Measurements from ENCODE around the gene WDR31.

WDR31 gene

GRCh38 chr9:113349066-113349444 is 9.0 kb upstream of the WDR31 start:
- no peaks in the 10 kb centered on the region for H3K36me3 ChIP-seq (ENCODE audit: control insufficient read depth, insufficient read depth, low read length)
- no peak overlapping the region for H3K4me3 ChIP-seq (replicated peaks; ENCODE audit: low read depth, low read length)
- no peak for DNase-seq (ENCODE audit: extremely low read depth, insufficient read length)
- TF ChIP-seq, protein P1, sequence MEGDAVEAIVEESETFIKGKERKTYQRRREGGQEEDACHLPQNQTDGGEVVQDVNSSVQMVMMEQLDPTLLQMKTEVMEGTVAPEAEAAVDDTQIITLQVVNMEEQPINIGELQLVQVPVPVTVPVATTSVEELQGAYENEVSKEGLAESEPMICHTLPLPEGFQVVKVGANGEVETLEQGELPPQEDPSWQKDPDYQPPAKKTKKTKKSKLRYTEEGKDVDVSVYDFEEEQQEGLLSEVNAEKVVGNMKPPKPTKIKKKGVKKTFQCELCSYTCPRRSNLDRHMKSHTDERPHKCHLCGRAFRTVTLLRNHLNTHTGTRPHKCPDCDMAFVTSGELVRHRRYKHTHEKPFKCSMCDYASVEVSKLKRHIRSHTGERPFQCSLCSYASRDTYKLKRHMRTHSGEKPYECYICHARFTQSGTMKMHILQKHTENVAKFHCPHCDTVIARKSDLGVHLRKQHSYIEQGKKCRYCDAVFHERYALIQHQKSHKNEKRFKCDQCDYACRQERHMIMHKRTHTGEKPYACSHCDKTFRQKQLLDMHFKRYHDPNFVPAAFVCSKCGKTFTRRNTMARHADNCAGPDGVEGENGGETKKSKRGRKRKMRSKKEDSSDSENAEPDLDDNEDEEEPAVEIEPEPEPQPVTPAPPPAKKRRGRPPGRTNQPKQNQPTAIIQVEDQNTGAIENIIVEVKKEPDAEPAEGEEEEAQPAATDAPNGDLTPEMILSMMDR (IDR thresholded peaks at IDR 0.05; ENCODE audit: insufficient read depth, low read length, poor library complexity, severe bottlenecking) = no peak
- no peaks in the 10 kb centered on the region; the same call in 1 of the 2 replicates for H3K27me3 ChIP-seq (replicated peaks; ENCODE audit: control insufficient read depth, insufficient read depth, low read length)

DNA sequence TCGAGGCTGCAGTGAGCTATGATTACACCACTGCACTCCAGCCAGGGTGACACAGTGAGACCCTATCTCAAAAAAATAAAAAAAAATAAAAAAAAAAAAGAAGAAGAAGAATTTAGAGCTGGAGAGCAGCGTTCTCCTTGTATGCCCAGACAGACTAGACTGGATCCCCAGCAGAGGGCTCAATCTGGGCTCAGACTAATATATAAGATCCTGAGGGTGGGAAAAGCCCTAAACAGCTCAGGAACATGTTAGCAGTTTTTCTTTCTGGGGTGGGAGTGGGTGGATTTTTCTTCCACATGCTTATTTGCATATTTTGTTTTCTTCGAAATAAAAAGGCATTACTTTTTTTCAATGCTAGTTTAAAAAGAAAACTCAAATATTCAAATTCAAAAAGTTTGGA is 8.4 kb upstream of the WDR31 start:
- H3K36me3 ChIP-seq (ENCODE audit: control insufficient read depth, insufficient read depth, low read length) = no peaks in the 10 kb centered on the region
- no peaks in the 10 kb centered on the region; the same call in 1 of the 2 replicates for H3K27me3 ChIP-seq (replicated peaks; ENCODE audit: control insufficient read depth, insufficient read depth, low read length)
- TF ChIP-seq, protein P1 (IDR thresholded peaks at IDR 0.05; ENCODE audit: insufficient read depth, low read length, poor library complexity, severe bottlenecking) = no peak
- H3K4me3 ChIP-seq (replicated peaks; ENCODE audit: low read depth, low read length) = no peak overlapping the region
- DNase-seq (ENCODE audit: extremely low read depth, insufficient read length) = no peak

- H3K36me3 ChIP-seq (ENCODE audit: control insufficient read depth, insufficient read depth, low read length) = no peaks in the 10 kb centered on the region
- H3K27me3 ChIP-seq (replicated peaks; ENCODE audit: control insufficient read depth, insufficient read depth, low read length) = no peaks in the 10 kb centered on the region; the same call in 1 of the 2 replicates
- no peak for DNase-seq (ENCODE audit: extremely low read depth, insufficient read length)
- H3K4me3 ChIP-seq (replicated peaks; ENCODE audit: low read depth, low read length) = no peak overlapping the region
- TF ChIP-seq, protein P1 (IDR thresholded peaks at IDR 0.05; ENCODE audit: insufficient read depth, low read length, poor library complexity, severe bottlenecking) = no peak
Observed at GRCh38 chr9:113345671-113346070, 5.6 kb upstream of the WDR31 start.

DNA sequence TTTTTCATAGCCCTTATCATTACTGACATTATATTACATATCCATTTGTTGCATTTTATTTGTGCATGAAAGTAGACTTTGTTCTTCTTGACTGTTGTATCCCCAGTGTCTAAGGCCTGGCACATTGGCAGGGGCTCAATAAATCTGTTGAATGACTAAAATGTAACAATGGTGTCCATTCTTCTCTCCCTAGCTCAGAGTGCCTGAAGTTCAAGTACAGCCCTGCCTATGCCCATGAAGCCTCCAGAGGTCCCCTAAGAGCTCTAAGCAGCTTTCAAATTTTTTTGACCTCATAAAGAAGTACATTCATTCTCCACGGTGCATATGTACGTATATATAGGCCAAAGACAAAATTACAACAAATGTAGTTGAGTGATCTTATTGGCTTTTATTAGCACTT is 5.1 kb upstream of the WDR31 start:
- TF ChIP-seq, protein P1 (IDR thresholded peaks at IDR 0.05; ENCODE audit: insufficient read depth, low read length, poor library complexity, severe bottlenecking) = no peak
- H3K4me3 ChIP-seq (replicated peaks; ENCODE audit: low read depth, low read length) = no peak overlapping the region
- H3K27me3 ChIP-seq (replicated peaks; ENCODE audit: control insufficient read depth, insufficient read depth, low read length) = no peaks in the 10 kb centered on the region; the same call in 1 of the 2 replicates
- DNase-seq (ENCODE audit: extremely low read depth, insufficient read length) = no peak
- no peaks in the 10 kb centered on the region for H3K36me3 ChIP-seq (ENCODE audit: control insufficient read depth, insufficient read depth, low read length)

DNA sequence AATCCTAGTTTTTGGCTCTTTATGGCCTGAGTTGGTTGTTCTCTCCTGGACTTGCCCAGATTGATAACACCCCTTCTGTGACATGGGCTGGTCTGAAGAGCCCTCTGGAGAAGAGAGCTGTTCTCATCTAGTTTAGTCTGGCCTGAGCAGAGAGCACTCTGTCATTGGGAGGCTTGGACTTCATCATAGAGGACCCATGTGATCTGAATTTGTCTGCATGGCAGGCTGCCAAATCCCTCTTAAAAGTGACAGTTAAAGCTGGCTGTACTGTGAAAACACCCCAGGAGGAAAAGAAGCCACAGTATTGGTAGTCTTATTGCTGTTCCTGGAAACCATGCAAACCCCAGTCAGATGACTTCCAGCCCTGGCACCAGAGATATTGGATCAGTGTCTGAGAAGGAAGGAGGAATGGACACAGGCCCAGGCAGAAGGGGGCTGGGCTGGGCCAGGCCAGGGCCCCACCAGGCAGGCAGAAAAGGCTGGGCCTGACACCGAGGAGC is 3.7 kb upstream of the WDR31 start:
- no peak for DNase-seq (ENCODE audit: extremely low read depth, insufficient read length)
- Histone ChIP-seq H3K36me3 (ENCODE audit: control insufficient read depth, insufficient read depth, low read length) (no peaks in the 10 kb centered on the region), H3K4me3 (replicated peaks; ENCODE audit: low read depth, low read length) (no peak overlapping the region), H3K27me3 (replicated peaks; ENCODE audit: control insufficient read depth, insufficient read depth, low read length) (no peaks in the 10 kb centered on the region)
- TF ChIP-seq, protein P1 (IDR thresholded peaks at IDR 0.05; ENCODE audit: insufficient read depth, low read length, poor library complexity, severe bottlenecking) = no peak

All from GM06990 (cell line).